T-helper 1 cell (primary cell): ENCODE measurements around the gene ANAPC7.
A peak's percentile ranks its signal among the peaks of the same experiment; 100 is the strongest.
"Not testable (repeated sequence)": the region's sequence is repeated elsewhere in the genome, so short reads cannot be mapped to it uniquely, and the experiment has no call there.

ENCODE experiments used
- DNase-seq, 5 donors: peaks; one replicate each; pipeline ENCODE4 v3.0.0-alpha.2; 2012 to 2020
- total RNA-seq, 4 donors: gene quantifications; one replicate each; lab custom pipeline; 2026; lab: John Stamatoyannopoulos, UW

Gene ANAPC7
- total RNA-seq = 12.6 to 35.1 (median 28.8) reads per million in 4 donors

DNA sequence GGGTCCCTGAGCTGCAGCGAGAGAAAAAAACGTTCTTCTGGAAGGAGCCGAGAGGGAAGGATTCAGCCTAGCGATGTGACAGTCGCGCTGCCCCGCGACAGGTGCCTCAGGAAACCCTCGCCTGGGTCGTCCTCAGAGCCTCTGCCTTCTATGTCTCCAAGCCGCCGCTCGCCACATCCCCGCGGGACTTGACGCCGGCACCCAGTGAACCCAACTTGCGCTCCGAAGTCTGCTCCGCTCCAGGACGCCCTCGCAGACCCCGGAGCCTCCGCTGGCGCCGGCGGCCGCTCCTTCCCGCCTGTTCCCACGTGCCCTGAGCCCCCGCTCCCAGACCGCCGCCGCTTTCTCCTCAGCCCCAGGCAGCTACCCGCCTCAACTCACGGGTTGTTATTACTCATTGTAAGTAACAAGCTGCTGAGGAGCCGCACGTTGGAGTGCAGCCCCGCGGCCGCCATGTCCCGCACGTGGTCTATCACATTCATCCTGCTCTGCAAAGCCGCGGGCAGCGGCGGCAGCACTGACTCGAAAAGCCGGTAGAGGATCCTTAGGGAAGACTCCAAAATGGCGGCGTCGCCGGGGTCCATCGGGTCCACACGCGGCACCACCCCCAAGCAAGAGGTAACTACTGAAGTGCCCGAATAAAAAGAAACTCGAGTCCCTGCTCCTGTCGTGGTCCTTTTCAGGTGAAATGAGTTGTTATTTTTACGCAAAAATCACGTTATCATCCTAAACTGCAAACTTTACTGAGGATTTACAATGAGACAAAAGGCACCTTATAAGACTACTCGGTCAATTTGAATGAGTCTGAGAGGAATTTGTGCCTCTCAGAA is at the start of gene ANAPC7:
ANAPC7 (minus strand) TSS at position 563 of the 830 bp plus-strand sequence; CDS start at position 482, 81 bp downstream.
- DNase-seq = peak; percentile 76 to 86 (median 84)

DNA sequence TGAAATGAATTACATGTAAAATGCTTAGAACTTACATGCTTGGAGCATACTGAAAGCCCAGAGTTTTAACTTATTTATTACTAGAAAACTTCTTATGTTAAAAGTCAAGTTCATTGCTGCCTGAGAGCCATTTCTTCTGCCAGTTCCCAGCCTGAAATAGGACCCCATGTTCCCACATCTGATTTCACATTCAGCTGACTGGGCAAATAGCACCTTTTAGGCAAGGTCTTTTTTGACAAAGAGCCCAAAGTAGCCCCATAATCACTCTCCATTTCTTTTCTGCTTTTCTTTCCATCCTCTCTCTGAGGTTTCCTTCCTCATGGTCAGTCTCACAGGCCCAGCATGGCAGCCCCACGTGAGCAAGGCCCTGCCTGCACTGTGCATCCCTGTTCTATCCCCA is 47.8 kb upstream of the ANAPC7 start:
- DNase-seq = no peak

DNA sequence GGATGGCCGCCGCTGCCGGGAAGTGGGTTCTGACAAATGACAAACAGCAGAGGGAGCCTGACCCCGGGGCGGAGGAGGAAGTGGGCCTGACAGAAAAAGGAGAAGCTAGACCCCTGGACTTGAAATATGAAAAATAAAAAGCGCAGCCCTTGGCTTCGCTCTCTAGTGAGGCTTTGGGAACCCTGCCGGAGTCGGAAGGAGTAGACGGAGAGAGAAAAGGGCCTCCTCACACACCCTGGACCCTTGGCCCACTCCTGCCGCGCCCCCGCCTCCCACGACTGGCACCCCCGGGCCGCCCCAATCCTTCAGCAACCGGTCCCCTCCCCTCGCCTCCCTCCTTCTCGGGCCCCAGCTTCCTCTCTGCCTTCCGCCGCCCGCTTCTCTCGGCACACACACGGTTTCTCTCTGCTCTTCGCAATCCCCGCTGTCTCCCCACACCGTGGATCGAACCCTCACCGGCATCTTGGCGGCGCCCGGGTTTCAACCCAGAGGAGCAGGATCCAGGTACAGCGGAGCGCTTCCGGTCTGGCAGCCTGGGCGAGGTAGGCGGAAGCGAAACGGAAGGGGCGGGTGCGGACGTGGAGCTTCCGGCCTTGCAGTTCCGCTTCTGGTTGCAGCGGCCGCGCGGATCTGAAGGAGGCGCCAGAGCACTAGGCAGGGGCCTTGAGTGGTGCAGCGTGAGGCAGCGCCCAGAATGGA is 46.4 kb upstream of the ANAPC7 start, which contains the start of gene ARPC3:
ARPC3 (minus strand) TSS at position 539 of the 699 bp plus-strand sequence; CDS start at position 462, 77 bp downstream.
- peak; percentile 90 to 97 (median 93) for DNase-seq

GRCh38 chr12:110444455-110444854 is 40.9 kb upstream of the ANAPC7 start:
- no peak for DNase-seq

DNA sequence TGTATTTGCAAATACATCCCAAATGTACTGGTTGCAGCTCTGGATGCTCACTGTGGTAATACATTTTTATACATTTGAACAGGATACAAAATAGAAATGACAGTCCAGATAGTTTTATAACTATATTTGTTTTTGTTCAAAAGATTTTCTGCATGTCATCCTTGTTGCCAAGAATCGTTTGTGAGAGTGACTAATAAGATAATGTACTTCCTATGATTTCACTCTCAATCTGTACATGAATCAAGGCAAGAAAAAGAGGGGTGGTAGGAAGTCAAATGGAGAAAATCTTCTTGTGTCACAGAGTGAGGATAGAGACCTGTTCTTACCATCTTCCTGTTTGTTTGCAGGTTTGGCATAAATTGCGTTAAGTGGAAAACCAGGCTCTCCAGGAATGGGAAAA is 32.7 kb upstream of the ANAPC7 start:
- no peak for DNase-seq

- no peak for DNase-seq
Measured at GRCh38 chr12:110431957-110432587, 28.6 kb upstream of the ANAPC7 start.

- DNase-seq = not testable (repeated sequence)
Measured at GRCh38 chr12:110429676-110430075, 26.2 kb upstream of the ANAPC7 start.

- DNase-seq = no peak
Measured at GRCh38 chr12:110426406-110426805, 22.9 kb upstream of the ANAPC7 start.

- no peak for DNase-seq
Measured at GRCh38 chr12:110424237-110424636, 20.7 kb upstream of the ANAPC7 start.

DNA sequence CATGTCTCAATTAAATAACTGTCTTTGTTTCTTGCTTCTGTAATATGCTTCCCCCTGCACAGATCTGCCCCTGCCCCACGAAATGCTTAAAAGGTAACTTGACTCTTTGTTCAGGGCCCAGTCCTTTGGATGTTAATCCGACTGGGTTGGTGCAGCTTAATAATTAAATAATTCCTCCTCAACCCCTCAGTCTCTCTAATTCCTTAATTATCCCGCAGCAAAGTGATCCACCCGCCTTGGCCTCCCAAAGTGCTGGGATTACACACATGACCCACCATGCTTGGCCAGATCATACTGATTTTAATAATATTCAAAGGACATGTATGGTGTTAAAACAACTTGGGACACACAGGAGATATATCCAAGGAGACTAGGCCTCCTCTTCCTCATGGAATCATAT is 18.2 kb upstream of the ANAPC7 start:
- DNase-seq = no peak

DNA sequence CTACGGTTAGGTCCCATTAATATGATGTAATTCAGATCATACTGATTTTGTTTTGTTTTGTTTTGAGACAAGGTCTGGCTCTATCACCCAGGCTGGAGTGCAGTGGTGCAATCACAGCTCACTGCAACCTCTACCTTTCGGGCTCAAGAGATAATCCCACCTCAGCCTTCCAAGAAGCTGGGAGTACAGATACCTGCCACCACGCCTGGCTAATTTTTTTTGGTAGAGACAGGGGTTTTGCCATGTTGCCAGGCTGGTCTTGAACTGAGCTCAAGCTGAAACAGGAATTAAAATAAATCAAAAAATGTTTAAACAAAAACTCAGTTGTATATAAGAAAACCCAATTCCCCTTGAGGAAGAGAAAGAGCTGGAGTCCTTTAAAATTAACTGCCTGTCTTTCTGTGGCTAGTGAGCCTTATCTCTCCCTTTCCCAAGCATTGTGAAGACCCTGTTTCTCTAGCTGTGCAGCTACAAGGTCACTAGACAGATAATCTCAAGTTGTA is 17.7 kb upstream of the ANAPC7 start:
- DNase-seq = no peak

GRCh38 chr12:110420644-110421043 is 17.1 kb upstream of the ANAPC7 start:
- not testable (repeated sequence) for DNase-seq

- DNase-seq = not testable (repeated sequence)
Measured at GRCh38 chr12:110417113-110417512, 13.6 kb upstream of the ANAPC7 start.

DNA sequence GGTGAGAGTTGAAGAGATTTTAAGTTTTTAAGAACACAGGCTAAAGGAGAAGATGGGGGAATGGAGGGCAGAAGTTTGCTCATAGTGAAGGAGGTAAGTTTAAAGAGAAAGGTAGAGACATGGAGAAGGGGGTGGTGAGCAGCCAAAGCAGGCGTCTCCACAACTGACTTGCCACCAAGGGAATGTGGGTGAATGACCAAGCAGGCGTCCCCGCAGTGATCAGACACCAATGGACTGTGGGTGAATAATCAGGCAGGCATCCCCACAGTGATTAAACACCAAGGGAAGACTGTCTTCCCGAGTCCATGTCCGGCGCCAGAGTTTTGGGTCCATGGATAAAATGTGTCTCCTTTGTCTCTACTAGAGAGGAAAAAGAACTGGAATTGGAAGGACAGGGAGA is 6.6 kb upstream of the ANAPC7 start:
- not testable (repeated sequence) for DNase-seq

DNA sequence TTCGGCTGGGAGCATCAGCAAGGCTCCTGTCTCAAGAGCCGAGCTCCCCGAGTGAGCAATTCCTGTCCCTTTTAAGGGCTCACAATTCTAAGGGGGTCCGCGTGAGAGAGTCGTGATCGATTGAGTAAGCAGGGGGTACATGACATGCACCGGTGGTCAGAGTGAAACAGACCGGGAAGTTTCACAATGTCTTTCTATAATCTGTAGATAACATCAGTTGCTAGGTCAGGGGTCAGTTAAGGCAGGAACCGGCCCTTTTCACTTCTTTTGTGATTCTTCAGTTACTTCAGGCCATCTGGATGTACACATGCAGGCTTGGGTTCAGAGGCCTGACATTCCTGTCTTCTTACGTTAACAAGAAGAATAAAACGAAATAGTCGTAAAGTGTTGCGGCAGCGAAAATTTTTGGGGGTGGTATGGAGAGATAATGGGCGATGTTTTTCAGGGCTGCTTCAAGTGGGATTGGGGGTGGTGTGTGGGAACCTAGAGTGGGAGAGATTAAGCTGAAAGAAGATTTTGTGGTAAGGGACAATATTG is 1.7 kb upstream of the ANAPC7 start:
- not testable (repeated sequence) for DNase-seq

DNA sequence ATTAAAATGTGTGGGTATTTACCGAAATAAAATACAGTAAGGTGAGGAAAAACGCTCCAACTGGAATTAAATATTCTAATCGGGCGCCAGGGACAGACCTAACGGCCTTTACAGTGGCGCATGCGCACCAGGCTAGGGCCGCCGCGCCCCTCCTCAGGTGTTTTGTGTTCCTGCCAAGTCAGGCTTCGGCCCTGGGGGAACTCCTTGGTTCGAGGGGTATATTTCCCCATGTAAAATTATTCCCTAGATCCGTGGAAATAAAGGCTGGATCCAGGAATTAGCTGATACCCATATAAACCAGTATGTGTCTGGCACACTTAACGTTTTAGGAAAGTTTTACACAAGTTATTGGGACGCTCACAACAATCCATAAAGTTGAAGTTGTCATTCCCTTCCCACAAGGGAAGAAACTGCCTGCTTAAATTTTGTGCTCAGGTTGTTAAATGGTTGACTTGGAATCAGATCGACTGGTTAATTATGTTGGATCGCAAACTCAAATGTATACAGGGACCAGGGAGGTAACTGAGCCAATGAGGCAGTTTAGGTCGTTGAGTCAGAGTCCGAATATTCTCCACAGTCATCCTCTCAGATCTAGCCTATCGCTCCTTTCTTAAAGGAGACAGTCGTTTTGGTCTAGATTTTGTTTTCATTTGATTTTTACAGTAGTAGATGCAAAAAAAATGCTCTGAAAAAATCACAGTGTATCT is 621 bp upstream of the ANAPC7 start:
- peak; percentile 58 to 81 (median 73) for DNase-seq

DNA sequence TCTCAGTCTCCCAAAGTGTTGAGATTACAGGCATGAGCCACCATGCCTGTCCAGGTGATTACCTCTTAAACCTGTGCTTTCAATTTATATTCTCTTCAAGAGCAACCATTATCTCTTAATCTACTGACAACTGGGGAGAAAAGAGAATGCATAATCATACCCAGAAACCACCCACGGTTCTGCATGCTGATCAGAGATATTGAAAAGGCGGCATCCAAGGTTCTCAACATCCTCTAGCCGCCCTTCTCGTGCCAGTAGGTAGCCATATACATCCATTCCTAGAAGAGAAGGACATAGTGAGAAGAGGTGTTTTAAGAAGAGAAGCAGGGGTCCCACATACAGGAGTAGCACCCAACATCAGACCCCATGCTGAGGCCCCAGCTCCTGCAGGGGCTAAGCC is 20.8 kb downstream of the ANAPC7 start:
- DNase-seq = peak in 1 of 5 donors; percentile 25

- DNase-seq = no peak
Measured at GRCh38 chr12:110379631-110380030, 23.9 kb downstream of the ANAPC7 start.

- no peak for DNase-seq
Measured at GRCh38 chr12:110379197-110379596, 24.3 kb downstream of the ANAPC7 start.

GRCh38 chr12:110378131-110378790 is 25.2 kb downstream of the ANAPC7 start:
- DNase-seq = not testable (repeated sequence)

- no peak for DNase-seq
Measured at GRCh38 chr12:110373962-110374611, 29.4 kb downstream of the ANAPC7 start.
